B cell (primary cell): ENCODE data around the gene HIPK3. TPM values are rescaled to one million over a fixed set of nuclear protein-coding genes. Genes with fewer than 3 reads are reported as not detected.
A peak's percentile ranks its signal among the peaks of the same experiment; 100 is the strongest.

Source experiments
- ATAC-seq: fragments of 200-7000 bp; cut with Tn5 transposase; one replicate; pipeline ENCODE4 v1.10.0; 2021; ENCODE audit warnings: low read depth, mild to moderate bottlenecking, moderate number of reproducible peaks, moderate library complexity
- CTCF ChIA-PET: fragments of 350-600 bp; sonication (Branson Sonifier 250); formaldehyde crosslinking; loops from one replicate; lab custom pipeline; 2021; ENCODE audit warnings: antibody characterized with exemption, inconsistent platforms; lab: Charles Lee
- POLR2A ChIA-PET: fragments of 350-600 bp; sonication (Branson Sonifier 250); formaldehyde crosslinking; loops from one replicate; lab custom pipeline; 2021; ENCODE audit warnings: antibody characterized with exemption; lab: Charles Lee
- DNase-seq: peaks from one replicate; pipeline ENCODE4 v3.0.0; 2013
- H2AFZ ChIP-seq: 2 replicates; pipeline ENCODE4 v1.6.1; 2012; ENCODE audit warnings: mild to moderate bottlenecking, low read depth, low read length; ENCODE audit not compliant: insufficient read depth, poor library complexity, severe bottlenecking
- H3K27ac ChIP-seq, 2 donors: 1 replicate in 1 of 2; 2 replicates in 1 of 2; pipeline ENCODE4 v1.5.1; 2012 to 2013; ENCODE audit warnings: low read length in 2 of 2, mild to moderate bottlenecking in 2 of 2, moderate library complexity in 1 of 2
- H3K27me3 ChIP-seq, 4 experiments: fragments of 200-600 bp in 1 of 4; sonication (generic) in 1 of 4; replicated peaks in 1 of 4; 1 replicate in 2 of 4; 2 replicates in 2 of 4; pipeline versions ENCODE4 v1.6.1 to v1.7.0; 2013 to 2016; ENCODE audit warnings: low read length in 3 of 4, mild to moderate bottlenecking in 2 of 4, mixed read lengths in 1 of 4, moderate library complexity in 1 of 4; ENCODE audit not compliant: insufficient read depth in 4 of 4, control insufficient read depth in 3 of 4; ENCODE audit errors: control extremely low read depth in 1 of 4
- H3K36me3 ChIP-seq, 2 experiments: replicated peaks in 1 of 2; 1 replicate in 1 of 2; 2 replicates in 1 of 2; pipeline versions ENCODE4 v1.6.1 to v1.7.1; 2013; ENCODE audit warnings: low read length in 1 of 2; ENCODE audit not compliant: insufficient read depth in 2 of 2, control insufficient read depth in 1 of 2; ENCODE audit errors: control extremely low read depth in 1 of 2, extremely low read depth in 1 of 2
- H3K4me1 ChIP-seq, 2 donors: fragments of 200-600 bp in 1 of 2; sonication (generic) in 1 of 2; 1 replicate in 1 of 2; 2 replicates in 1 of 2; pipeline versions ENCODE4 v1.5.1 to v1.6.1; 2013 to 2017; ENCODE audit warnings: low read length in 2 of 2; ENCODE audit not compliant: control insufficient read depth in 2 of 2, insufficient read depth in 2 of 2
- H3K4me2 ChIP-seq: replicated peaks from 2 replicates; pipeline ENCODE3; 2012; ENCODE audit warnings: mild to moderate bottlenecking, low read depth, low read length; ENCODE audit not compliant: poor library complexity, severe bottlenecking
- H3K4me3 ChIP-seq, 5 experiments: fragments of 200-600 bp in 1 of 5; sonication (generic) in 1 of 5; 1 replicate in 3 of 5; 2 replicates in 2 of 5; pipeline versions ENCODE4 v1.5.1 to v1.7.0; 2011 to 2016; ENCODE audit warnings: low read length in 4 of 5, mild to moderate bottlenecking in 4 of 5, low read depth in 2 of 5, control low read depth in 1 of 5, moderate library complexity in 1 of 5; ENCODE audit not compliant: insufficient read depth in 1 of 5; ENCODE audit errors: control extremely low read depth in 1 of 5, extremely low read depth in 1 of 5
- H3K79me2 ChIP-seq: fragments of 200-600 bp; sonication (generic); one replicate; pipeline ENCODE4 v1.6.0; 2016; ENCODE audit warnings: low read length; ENCODE audit not compliant: control insufficient read depth, insufficient read depth
- H3K9ac ChIP-seq: fragments of 200-600 bp; sonication (generic); 2 replicates; pipeline ENCODE4 v1.6.1; 2017; ENCODE audit warnings: mild to moderate bottlenecking, low read length, moderate library complexity
- H3K9me3 ChIP-seq, 3 donors: one replicate each; pipeline versions ENCODE4 v1.6.1 to v1.7.1; 2013; ENCODE audit warnings: low read length in 2 of 3; ENCODE audit not compliant: control insufficient read depth in 2 of 3, insufficient read depth in 1 of 3; ENCODE audit errors: control extremely low read depth in 1 of 3
- H4K20me1 ChIP-seq: 2 replicates; pipeline ENCODE4 v1.6.0; 2012; ENCODE audit warnings: mild to moderate bottlenecking, low read length; ENCODE audit not compliant: insufficient read depth, control insufficient read depth, poor library complexity, severe bottlenecking
- H3K27ac Mint-ChIP-seq: one replicate; pipeline ENCODE4 v1.8.0; 2021; ENCODE audit warnings: mixed read lengths
- H3K27me3 Mint-ChIP-seq: one replicate; pipeline ENCODE4 v1.8.0; 2021; ENCODE audit warnings: mixed read lengths
- H3K4me1 Mint-ChIP-seq: one replicate; pipeline ENCODE4 v1.8.0; 2021; ENCODE audit warnings: mixed read lengths
- H3K4me3 Mint-ChIP-seq: one replicate; pipeline ENCODE4 v1.8.0; 2021; ENCODE audit warnings: mixed read lengths
- H3K9me3 Mint-ChIP-seq: one replicate; pipeline ENCODE4 v1.8.0; 2022; ENCODE audit warnings: mixed read lengths; ENCODE audit not compliant: insufficient read depth
- CTCF ChIP-seq: fragments of 200-600 bp; IDR thresholded peaks from one replicate; pipeline ENCODE4 v1.8.0; 2022; ENCODE audit warnings: antibody characterized with exemption, mild to moderate bottlenecking
- EZH2 ChIP-seq: IDR thresholded peaks from 2 replicates; pipeline ENCODE4 v1.6.1; 2012; ENCODE audit warnings: borderline replicate concordance, low read depth, mild to moderate bottlenecking, moderate library complexity, low read length; ENCODE audit not compliant: insufficient read depth, poor library complexity, severe bottlenecking
- WGBS: methylation state at CpG from one replicate; pipeline ENCODE4 v1.1.5; 2013; ENCODE audit warnings: missing lambda C conversion rate; ENCODE audit not compliant: insufficient coverage; 5-methylcytosine and 5-hydroxymethylcytosine counted together
- intact Hi-C: fragments of 100-400 bp; cut with micrococcal nuclease; formaldehyde crosslinking; loops from one replicate; pipeline ENCODE4 v1.10.0; 2022
- polyA plus RNA-seq: library from polyadenylated mRNA; depleted of rRNA; stranded (reverse); fragments of >200 nt; gene quantifications from 2 replicates; pipeline ENCODE4 v1.2.3, GENCODE V29; 2012
- total RNA-seq, 2 donors: library from RNA; stranded (reverse); fragments of 120-200 nt in 1 of 2; gene quantifications; 1 replicate in 1 of 2; 2 replicates in 1 of 2; pipeline versions ENCODE4 v1.2.3 to v1.2.4, GENCODE V29; 2013 to 2022

Gene HIPK3
- total and polyA plus RNA-seq, 2 donors (not counting 1 experiment from before 2014, with no cell fraction given) = 13.1 to 81.6 TPM

GRCh38 chr11:33384220-33384619, 127.0 kb downstream of the HIPK3 start:
- CTCF ChIA-PET = no interaction called here
- no peak overlapping the region for H2AFZ ChIP-seq
- H3K27me3 Mint-ChIP-seq = peaks cover 7% of the 10 kb centered on the region
- H3K27me3 ChIP-seq = no peaks in the 10 kb centered on the region
- POLR2A ChIA-PET = no interaction called here
- no peak overlapping the region for H3K4me3 ChIP-seq
- ATAC-seq (no peak), DNase-seq (no peak)
- H3K79me2 ChIP-seq = no peaks in the 10 kb centered on the region
- no peak overlapping the region for H3K4me3 Mint-ChIP-seq
- no peak overlapping the region for H3K4me2 ChIP-seq
- TF ChIP-seq EZH2 = no peak
- TF ChIP-seq CTCF = no peak
- no CpG with 5 or more reads among the region's 2 CpGs for WGBS
- H3K27ac ChIP-seq = no peak overlapping the region
- no peaks in the 10 kb centered on the region for H3K36me3 ChIP-seq
- peaks cover 0 to 5% (median 0%) of the 10 kb centered on the region in 3 donors for H3K9me3 ChIP-seq
- peaks cover 32 to 46% of the 10 kb centered on the region in 2 donors for H3K4me1 ChIP-seq
- peaks cover 18% of the 10 kb centered on the region for H3K4me1 Mint-ChIP-seq
- intact Hi-C loops = loop anchor here (10.0 kb wide), 1 partner anchor 971 kb away; the partner anchor contains the start of gene ABTB2
- no peak overlapping the region for H3K27ac Mint-ChIP-seq
- H4K20me1 ChIP-seq = no peaks in the 10 kb centered on the region
- H3K9ac ChIP-seq = no peak overlapping the region
- H3K9me3 Mint-ChIP-seq = no peaks in the 10 kb centered on the region

GRCh38 chr11:33387581-33387980, 130.4 kb downstream of the HIPK3 start:
- DNase-seq (no peak), ATAC-seq (no peak)
- Histone ChIP-seq H3K4me3 (no peak overlapping the region), H3K9me3 (peaks cover 0 to 5% (median 0%) of the 10 kb centered on the region in 3 donors), H3K4me1 (peaks cover 29 to 42% of the 10 kb centered on the region in 2 donors), H3K9ac (no peak overlapping the region), H2AFZ (no peak overlapping the region), H3K36me3 (no peaks in the 10 kb centered on the region), H4K20me1 (no peaks in the 10 kb centered on the region), H3K4me2 (peak overlapping the region; percentile 34), H3K27ac (no peak overlapping the region), H3K27me3 (no peaks in the 10 kb centered on the region), H3K79me2 (no peaks in the 10 kb centered on the region)
- peak overlapping the region; percentile 29 for H3K4me3 Mint-ChIP-seq
- TF ChIP-seq EZH2 (no peak), CTCF (no peak)
- H3K27ac Mint-ChIP-seq = no peak overlapping the region
- ChIA-PET POLR2A (no interaction called here), CTCF (no interaction called here)
- WGBS = no CpG with 5 or more reads among the region's 3 CpGs
- H3K9me3 Mint-ChIP-seq = no peaks in the 10 kb centered on the region
- peaks cover 33% of the 10 kb centered on the region for H3K4me1 Mint-ChIP-seq
- intact Hi-C loops = loop anchor here (10.0 kb wide), 1 partner anchor 967 kb away; the partner anchor contains the start of gene ABTB2
- no peaks in the 10 kb centered on the region for H3K27me3 Mint-ChIP-seq
